ENCODE data around the gene TRAPPC11. TPM values are rescaled to one million over a fixed set of nuclear protein-coding genes. Genes with fewer than 3 reads are reported as not detected.

Gene TRAPPC11
- 33.7 and 46.0 TPM in 2 replicates for total RNA-seq (2014; rRNA removed; shearing (Covaris generic))

GRCh38 chr4:183659029-183659871, at the start of gene TRAPPC11, which contains the start of gene RWDD4:
TRAPPC11 (plus strand) TSS chr4:183659293; CDS start chr4:183663868, 4,575 bp downstream.
RWDD4 (minus strand) TSS chr4:183659185; CDS start chr4:183658952, 233 bp downstream.

Small RNAs within 50 kb of the gene (small RNA-seq; reads per million reads assigned to genes)
- gene RNU6-1053P (not detected), gene RNU6-335P (not detected), gene RNU6-479P (not detected)

Other genes starting within 250 kb of the TRAPPC11 start
- 21.6 and 24.6 TPM in 2 replicates for gene CDKN2AIP, start 214.7 kb upstream of the TRAPPC11 start, total RNA-seq (2014; rRNA removed; shearing (Covaris generic))
- 26.4 and 28.9 TPM in 2 replicates for gene ING2, start 154.2 kb upstream of the TRAPPC11 start, total RNA-seq (2014; rRNA removed; shearing (Covaris generic))
- 13.7 and 19.5 TPM in 2 replicates for gene RWDD4, start 108 bp upstream of the TRAPPC11 start, total RNA-seq (2014; rRNA removed; shearing (Covaris generic))
- gene STOX2, start 246.0 kb downstream of the TRAPPC11 start, total RNA-seq (2014; rRNA removed; shearing (Covaris generic)), result 0.94 and 1.1 TPM in 2 replicates

All from A375 (cell line).